ENCODE results near the gene NEK1.

NEK1 gene

GRCh38 chr4:169439244-169439643 is 173.1 kb downstream of the NEK1 start:
- Histone ChIP-seq H3K27me3 (ENCODE audit: insufficient read depth, low read length, poor library complexity, severe bottlenecking) (no peaks in the 10 kb centered on the region), H3K4me3 (ENCODE audit: low read length, poor library complexity, severe bottlenecking) (no peak overlapping the region), H4K20me1 (ENCODE audit: insufficient read depth, low read length, poor library complexity, severe bottlenecking) (no peaks in the 10 kb centered on the region), H2AFZ (ENCODE audit: low read length) (no peak overlapping the region), H3K36me3 (ENCODE audit: insufficient read depth, low read length) (peaks cover 4% of the 10 kb centered on the region; the same call in 1 of the 2 replicates), H3K4me1 (ENCODE audit: insufficient read depth, low read length, poor library complexity, severe bottlenecking) (no peaks in the 10 kb centered on the region), H3K9me2 (replicated peaks; ENCODE audit: low read depth, low read length) (no peaks in the 10 kb centered on the region), H3K9me3 (ENCODE audit: insufficient read depth, low read depth, low read length) (0 out of 2 replicates have a peak, but pooled peaks cover 3% of the 10 kb centered on the region), H3K4me2 (ENCODE audit: low read depth, low read length, poor library complexity, severe bottlenecking) (no peak overlapping the region), H3K79me2 (ENCODE audit: insufficient read depth, low read length) (no peaks in the 10 kb centered on the region), H3K9ac (ENCODE audit: low read depth, low read length, poor library complexity, severe bottlenecking) (no peak overlapping the region), H3F3A (ENCODE audit: low read depth) (no peaks in the 10 kb centered on the region)
- no peak for TF ChIP-seq EZH2phosphoT487 (IDR thresholded peaks at IDR 0.05; ENCODE audit: borderline replicate concordance)
- TF ChIP-seq, protein P1, sequence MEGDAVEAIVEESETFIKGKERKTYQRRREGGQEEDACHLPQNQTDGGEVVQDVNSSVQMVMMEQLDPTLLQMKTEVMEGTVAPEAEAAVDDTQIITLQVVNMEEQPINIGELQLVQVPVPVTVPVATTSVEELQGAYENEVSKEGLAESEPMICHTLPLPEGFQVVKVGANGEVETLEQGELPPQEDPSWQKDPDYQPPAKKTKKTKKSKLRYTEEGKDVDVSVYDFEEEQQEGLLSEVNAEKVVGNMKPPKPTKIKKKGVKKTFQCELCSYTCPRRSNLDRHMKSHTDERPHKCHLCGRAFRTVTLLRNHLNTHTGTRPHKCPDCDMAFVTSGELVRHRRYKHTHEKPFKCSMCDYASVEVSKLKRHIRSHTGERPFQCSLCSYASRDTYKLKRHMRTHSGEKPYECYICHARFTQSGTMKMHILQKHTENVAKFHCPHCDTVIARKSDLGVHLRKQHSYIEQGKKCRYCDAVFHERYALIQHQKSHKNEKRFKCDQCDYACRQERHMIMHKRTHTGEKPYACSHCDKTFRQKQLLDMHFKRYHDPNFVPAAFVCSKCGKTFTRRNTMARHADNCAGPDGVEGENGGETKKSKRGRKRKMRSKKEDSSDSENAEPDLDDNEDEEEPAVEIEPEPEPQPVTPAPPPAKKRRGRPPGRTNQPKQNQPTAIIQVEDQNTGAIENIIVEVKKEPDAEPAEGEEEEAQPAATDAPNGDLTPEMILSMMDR (conservative IDR thresholded peaks at IDR 0.05; ENCODE audit: low read length) = no peak

DNA sequence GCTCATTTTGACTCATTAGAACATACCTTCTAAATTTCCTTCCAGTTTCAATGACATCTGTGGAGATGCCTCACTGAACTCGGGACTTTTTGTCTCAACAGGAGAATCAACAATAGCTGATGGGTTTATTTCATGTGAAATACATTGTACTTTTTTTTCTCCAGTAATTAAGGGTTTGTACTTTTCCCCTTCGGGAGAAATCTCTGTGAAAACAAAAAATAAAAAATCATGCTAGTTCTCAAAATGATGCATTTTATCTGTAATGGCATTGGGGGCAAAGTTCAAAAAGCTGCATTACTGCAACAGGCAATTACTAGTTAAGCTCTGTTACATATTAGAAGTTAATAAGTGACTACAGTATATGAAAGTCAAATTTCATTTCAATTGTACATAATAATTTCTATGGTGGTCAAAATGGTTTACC is 174.3 kb downstream of the NEK1 start:
- Histone ChIP-seq H3K9ac (ENCODE audit: low read depth, low read length, poor library complexity, severe bottlenecking) (no peak overlapping the region), H3K4me1 (ENCODE audit: insufficient read depth, low read length, poor library complexity, severe bottlenecking) (no peaks in the 10 kb centered on the region), H3K9me3 (ENCODE audit: insufficient read depth, low read depth, low read length) (no peaks in the 10 kb centered on the region), H4K20me1 (ENCODE audit: insufficient read depth, low read length, poor library complexity, severe bottlenecking) (no peaks in the 10 kb centered on the region), H3K36me3 (ENCODE audit: insufficient read depth, low read length) (0 out of 2 replicates have a peak, but pooled peaks cover 4% of the 10 kb centered on the region), H3K4me3 (ENCODE audit: low read length, poor library complexity, severe bottlenecking) (no peak overlapping the region), H3K27me3 (ENCODE audit: insufficient read depth, low read length, poor library complexity, severe bottlenecking) (no peaks in the 10 kb centered on the region), H3K9me2 (replicated peaks; ENCODE audit: low read depth, low read length) (no peaks in the 10 kb centered on the region), H3F3A (ENCODE audit: low read depth) (no peaks in the 10 kb centered on the region), H3K4me2 (ENCODE audit: low read depth, low read length, poor library complexity, severe bottlenecking) (no peak overlapping the region), H3K79me2 (ENCODE audit: insufficient read depth, low read length) (no peaks in the 10 kb centered on the region), H2AFZ (ENCODE audit: low read length) (no peak overlapping the region)
- TF ChIP-seq, protein P1 (conservative IDR thresholded peaks at IDR 0.05; ENCODE audit: low read length) = no peak
- TF ChIP-seq EZH2phosphoT487 (IDR thresholded peaks at IDR 0.05; ENCODE audit: borderline replicate concordance) = no peak

GRCh38 chr4:169437299-169438047 is 174.9 kb downstream of the NEK1 start:
- TF ChIP-seq, protein P1 (conservative IDR thresholded peaks at IDR 0.05; ENCODE audit: low read length) = no peak
- no peak for TF ChIP-seq EZH2phosphoT487 (IDR thresholded peaks at IDR 0.05; ENCODE audit: borderline replicate concordance)
- H3K79me2 ChIP-seq (ENCODE audit: insufficient read depth, low read length) = no peaks in the 10 kb centered on the region
- no peaks in the 10 kb centered on the region for H4K20me1 ChIP-seq (ENCODE audit: insufficient read depth, low read length, poor library complexity, severe bottlenecking)
- H3K4me2 ChIP-seq (ENCODE audit: low read depth, low read length, poor library complexity, severe bottlenecking) = no peak overlapping the region
- no peaks in the 10 kb centered on the region for H3K4me1 ChIP-seq (ENCODE audit: insufficient read depth, low read length, poor library complexity, severe bottlenecking)
- H3K36me3 ChIP-seq (ENCODE audit: insufficient read depth, low read length) = 0 out of 2 replicates have a peak, but pooled peaks cover 4% of the 10 kb centered on the region
- no peaks in the 10 kb centered on the region for H3K9me2 ChIP-seq (replicated peaks; ENCODE audit: low read depth, low read length)
- H3K9me3 ChIP-seq (ENCODE audit: insufficient read depth, low read depth, low read length) = no peaks in the 10 kb centered on the region
- no peak overlapping the region for H3K4me3 ChIP-seq (ENCODE audit: low read length, poor library complexity, severe bottlenecking)
- H3K27me3 ChIP-seq (ENCODE audit: insufficient read depth, low read length, poor library complexity, severe bottlenecking) = no peaks in the 10 kb centered on the region
- H3F3A ChIP-seq (ENCODE audit: low read depth) = no peaks in the 10 kb centered on the region
- H3K9ac ChIP-seq (ENCODE audit: low read depth, low read length, poor library complexity, severe bottlenecking) = no peak overlapping the region
- no peak overlapping the region for H2AFZ ChIP-seq (ENCODE audit: low read length)

Measured in Loucy (cell line).